ENCODE data around the gene RPS10. TPM values are rescaled to one million over a fixed set of nuclear protein-coding genes. Genes with fewer than 3 reads are reported as not detected.

RPS10 gene
- total RNA-seq, 1 experiment from 2014 or later, result 1,363 TPM

DNA sequence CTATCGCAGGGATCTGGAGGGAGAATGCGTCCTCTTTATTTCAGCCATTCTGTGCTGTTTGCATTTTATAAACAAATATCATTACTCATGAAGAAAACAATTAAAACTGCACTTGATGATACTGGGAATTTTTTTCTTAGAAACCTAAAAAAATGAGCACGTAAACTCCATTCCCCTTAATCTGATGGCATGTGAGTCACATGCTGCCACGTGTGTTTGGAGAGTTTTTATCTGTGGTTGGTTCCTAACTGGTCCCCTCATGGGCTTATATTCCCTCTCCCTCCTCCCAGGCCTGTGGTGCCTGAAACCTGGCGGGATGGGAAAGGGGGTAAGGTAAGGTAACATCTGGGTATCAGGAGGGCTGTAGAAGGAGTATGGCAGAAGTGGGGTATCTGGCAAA, 46.6 kb upstream of the RPS10 start:
- CTCF ChIA-PET, result interaction anchor here (0.5 kb wide), 1 partner anchor 513 kb away, joined by 4 read pairs; no protein-coding TSS in a partner anchor
- in situ Hi-C loops (cut with HindIII; ENCODE audit: low pct_unique_long_range_greater_than_20kb, low sequenced_read_pairs), result no loop called here
- no TSS peak for BruUV-seq (replicated peaks)

DNA sequence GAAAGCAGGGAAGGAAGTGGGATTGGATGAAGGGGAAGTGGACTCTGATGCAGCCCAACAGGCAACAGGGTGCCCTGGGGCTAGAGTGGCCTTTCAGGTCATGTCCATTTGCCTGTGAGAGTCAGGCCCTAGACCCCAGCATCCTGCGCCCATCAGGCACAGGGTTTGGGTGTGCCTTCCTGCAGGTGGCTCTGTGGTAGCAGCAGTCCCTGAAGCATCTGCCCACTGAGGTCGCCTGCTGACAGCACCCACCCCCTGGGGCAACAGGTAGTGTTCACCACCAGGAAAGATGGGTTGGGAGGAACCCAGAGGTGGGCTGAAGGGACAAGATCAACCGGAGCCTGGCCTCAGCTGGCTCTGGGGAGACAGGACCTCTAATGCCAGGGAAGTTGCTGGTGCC, 43.6 kb upstream of the RPS10 start:
- no peak overlapping the region for H3K27ac ChIP-seq (ENCODE audit: low read length)
- TF ChIP-seq, protein P1, sequence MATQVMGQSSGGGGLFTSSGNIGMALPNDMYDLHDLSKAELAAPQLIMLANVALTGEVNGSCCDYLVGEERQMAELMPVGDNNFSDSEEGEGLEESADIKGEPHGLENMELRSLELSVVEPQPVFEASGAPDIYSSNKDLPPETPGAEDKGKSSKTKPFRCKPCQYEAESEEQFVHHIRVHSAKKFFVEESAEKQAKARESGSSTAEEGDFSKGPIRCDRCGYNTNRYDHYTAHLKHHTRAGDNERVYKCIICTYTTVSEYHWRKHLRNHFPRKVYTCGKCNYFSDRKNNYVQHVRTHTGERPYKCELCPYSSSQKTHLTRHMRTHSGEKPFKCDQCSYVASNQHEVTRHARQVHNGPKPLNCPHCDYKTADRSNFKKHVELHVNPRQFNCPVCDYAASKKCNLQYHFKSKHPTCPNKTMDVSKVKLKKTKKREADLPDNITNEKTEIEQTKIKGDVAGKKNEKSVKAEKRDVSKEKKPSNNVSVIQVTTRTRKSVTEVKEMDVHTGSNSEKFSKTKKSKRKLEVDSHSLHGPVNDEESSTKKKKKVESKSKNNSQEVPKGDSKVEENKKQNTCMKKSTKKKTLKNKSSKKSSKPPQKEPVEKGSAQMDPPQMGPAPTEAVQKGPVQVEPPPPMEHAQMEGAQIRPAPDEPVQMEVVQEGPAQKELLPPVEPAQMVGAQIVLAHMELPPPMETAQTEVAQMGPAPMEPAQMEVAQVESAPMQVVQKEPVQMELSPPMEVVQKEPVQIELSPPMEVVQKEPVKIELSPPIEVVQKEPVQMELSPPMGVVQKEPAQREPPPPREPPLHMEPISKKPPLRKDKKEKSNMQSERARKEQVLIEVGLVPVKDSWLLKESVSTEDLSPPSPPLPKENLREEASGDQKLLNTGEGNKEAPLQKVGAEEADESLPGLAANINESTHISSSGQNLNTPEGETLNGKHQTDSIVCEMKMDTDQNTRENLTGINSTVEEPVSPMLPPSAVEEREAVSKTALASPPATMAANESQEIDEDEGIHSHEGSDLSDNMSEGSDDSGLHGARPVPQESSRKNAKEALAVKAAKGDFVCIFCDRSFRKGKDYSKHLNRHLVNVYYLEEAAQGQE (IDR thresholded peaks at IDR 0.05; ENCODE audit: insufficient read depth in 1 of 2, low read depth in 2 of 2, low read length in 1 of 2), result no peak
- TF ChIP-seq TCF7L2 (IDR thresholded peaks at IDR 0.05; ENCODE audit: low read depth, low read length) (no peak), SIN3A (IDR thresholded peaks at IDR 0.05; ENCODE audit: borderline replicate concordance, insufficient read depth, low read depth, low read length) (no peak), POLR2AphosphoS5 (IDR thresholded peaks at IDR 0.05; ENCODE audit: low read depth, low read length) (no peak)
- TF ChIP-seq, protein P2, sequence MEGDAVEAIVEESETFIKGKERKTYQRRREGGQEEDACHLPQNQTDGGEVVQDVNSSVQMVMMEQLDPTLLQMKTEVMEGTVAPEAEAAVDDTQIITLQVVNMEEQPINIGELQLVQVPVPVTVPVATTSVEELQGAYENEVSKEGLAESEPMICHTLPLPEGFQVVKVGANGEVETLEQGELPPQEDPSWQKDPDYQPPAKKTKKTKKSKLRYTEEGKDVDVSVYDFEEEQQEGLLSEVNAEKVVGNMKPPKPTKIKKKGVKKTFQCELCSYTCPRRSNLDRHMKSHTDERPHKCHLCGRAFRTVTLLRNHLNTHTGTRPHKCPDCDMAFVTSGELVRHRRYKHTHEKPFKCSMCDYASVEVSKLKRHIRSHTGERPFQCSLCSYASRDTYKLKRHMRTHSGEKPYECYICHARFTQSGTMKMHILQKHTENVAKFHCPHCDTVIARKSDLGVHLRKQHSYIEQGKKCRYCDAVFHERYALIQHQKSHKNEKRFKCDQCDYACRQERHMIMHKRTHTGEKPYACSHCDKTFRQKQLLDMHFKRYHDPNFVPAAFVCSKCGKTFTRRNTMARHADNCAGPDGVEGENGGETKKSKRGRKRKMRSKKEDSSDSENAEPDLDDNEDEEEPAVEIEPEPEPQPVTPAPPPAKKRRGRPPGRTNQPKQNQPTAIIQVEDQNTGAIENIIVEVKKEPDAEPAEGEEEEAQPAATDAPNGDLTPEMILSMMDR (IDR thresholded peaks at IDR 0.05), result no peak
- H3K27me3 ChIP-seq (ENCODE audit: control insufficient read depth, insufficient read depth, low read length), result no peaks in the 10 kb centered on the region
- ChIA-PET POLR2A (interaction anchor here (0.5 kb wide), 1 partner anchor 123 kb away, joined by 4 read pairs; no protein-coding TSS in a partner anchor), CTCF (no interaction called here)
- DNase-seq (ENCODE audit: low read depth, low spot score) (no peak), ATAC-seq (no peak)
- no peak overlapping the region for H3K4me3 ChIP-seq (ENCODE audit: low read depth in 2 of 2, low read length in 2 of 2)
- H3K36me3 ChIP-seq (ENCODE audit: control insufficient read depth, insufficient read depth, low read length), result no peaks in the 10 kb centered on the region
- H3K4me1 ChIP-seq (ENCODE audit: control insufficient read depth, insufficient read depth, low read length), result no peaks in the 10 kb centered on the region
- intact Hi-C loops (cut with micrococcal nuclease; ENCODE audit: unreplicated experiment), result no loop called here
- in situ Hi-C loops (cut with HindIII; ENCODE audit: low pct_unique_long_range_greater_than_20kb, low sequenced_read_pairs), result no loop called here
- BruUV-seq (replicated peaks), result no TSS peak
- H3K9me3 ChIP-seq (ENCODE audit: control insufficient read depth, insufficient read depth, low read depth, low read length), result no peaks in the 10 kb centered on the region

More for the DNA sequence above, 46.6 kb upstream of the RPS10 start:
- no peak for TF ChIP-seq POLR2AphosphoS5 (IDR thresholded peaks at IDR 0.05; ENCODE audit: low read depth, low read length)
- TF ChIP-seq, protein P1 (IDR thresholded peaks at IDR 0.05; ENCODE audit: insufficient read depth in 1 of 2, low read depth in 2 of 2, low read length in 1 of 2), result no peak
- TF ChIP-seq SIN3A (IDR thresholded peaks at IDR 0.05; ENCODE audit: borderline replicate concordance, insufficient read depth, low read depth, low read length), result no peak
- TF ChIP-seq, protein P2 (IDR thresholded peaks at IDR 0.05), result no peak
- TF ChIP-seq TCF7L2 (IDR thresholded peaks at IDR 0.05; ENCODE audit: low read depth, low read length), result no peak
- H3K27ac ChIP-seq (ENCODE audit: low read length), result no peak overlapping the region
- ATAC-seq (no peak), DNase-seq (ENCODE audit: low read depth, low spot score) (no peak)
- H3K9me3 ChIP-seq (ENCODE audit: control insufficient read depth, insufficient read depth, low read depth, low read length), result no peaks in the 10 kb centered on the region
- H3K27me3 ChIP-seq (ENCODE audit: control insufficient read depth, insufficient read depth, low read length), result no peaks in the 10 kb centered on the region
- no peaks in the 10 kb centered on the region for H3K36me3 ChIP-seq (ENCODE audit: control insufficient read depth, insufficient read depth, low read length)
- H3K4me3 ChIP-seq (ENCODE audit: low read depth in 2 of 2, low read length in 2 of 2), result no peak overlapping the region
- no peaks in the 10 kb centered on the region for H3K4me1 ChIP-seq (ENCODE audit: control insufficient read depth, insufficient read depth, low read length)
- intact Hi-C loops (cut with micrococcal nuclease; ENCODE audit: unreplicated experiment), result no loop called here
- POLR2A ChIA-PET, result no interaction called here

Measured in Panc1 (cell line).